WTC11 (cell line): Measurements from ENCODE around the gene BMPR1B. TPM values are rescaled to one million over a fixed set of nuclear protein-coding genes. Genes with fewer than 3 reads are reported as not detected.

ENCODE experiments used
- ATAC-seq: fragments of 200-7000 bp; cut with Tn5 transposase; 2 replicates; pipeline ENCODE4 v1.10.0; 2021; ENCODE audit warnings: mild to moderate bottlenecking, moderate library complexity
- CTCF ChIA-PET: fragments of 300-600 bp; sonication (Branson Sonifier 250); formaldehyde crosslinking; loops from one replicate; lab custom pipeline; 2021; ENCODE audit warnings: antibody characterized with exemption; lab: Charles Lee
- POLR2A ChIA-PET: fragments of 350-600 bp; sonication (Branson Sonifier 250); formaldehyde crosslinking; loops from one replicate; lab custom pipeline; 2021; ENCODE audit warnings: antibody characterized with exemption; lab: Charles Lee
- DNase-seq: peaks from one replicate; pipeline ENCODE4 v3.0.0; 2021; ENCODE audit warnings: low spot score
- H3K27ac Mint-ChIP-seq: 2 replicates; pipeline ENCODE4 v1.8.0; 2021; ENCODE audit warnings: mixed read lengths
- H3K27me3 Mint-ChIP-seq: 2 replicates; pipeline ENCODE4 v1.8.0; 2021; ENCODE audit warnings: low read depth, mild to moderate bottlenecking, moderate library complexity, mixed read lengths
- H3K36me3 Mint-ChIP-seq: 2 replicates; pipeline ENCODE4 v1.8.0; 2021; ENCODE audit warnings: mixed read lengths
- H3K4me1 Mint-ChIP-seq: 2 replicates; pipeline ENCODE4 v1.8.0; 2022; ENCODE audit warnings: mixed read lengths
- H3K4me3 Mint-ChIP-seq: 2 replicates; pipeline ENCODE4 v1.8.0; 2021; ENCODE audit warnings: mild to moderate bottlenecking, moderate library complexity, mixed read lengths
- H3K9me3 Mint-ChIP-seq: 2 replicates; pipeline ENCODE4 v1.8.0; 2021; ENCODE audit warnings: mixed read lengths
- ETV6 ChIP-seq: sonication (generic); formaldehyde crosslinking; IDR thresholded peaks from 2 replicates; pipeline ENCODE4 v1.8.1; 2022; ENCODE audit warnings: mild to moderate bottlenecking, missing genetic modification reagents
- FOXK1 ChIP-seq: sonication (generic); formaldehyde crosslinking; IDR thresholded peaks from 2 replicates; pipeline ENCODE4 v1.8.0; 2022; ENCODE audit warnings: mild to moderate bottlenecking, moderate library complexity, missing genetic modification reagents
- GABPB1 ChIP-seq: sonication (generic); formaldehyde crosslinking; IDR thresholded peaks from 2 replicates; pipeline ENCODE4 v1.8.1; 2023; ENCODE audit warnings: mild to moderate bottlenecking, missing genetic modification reagents
- IRF2 ChIP-seq: sonication (generic); formaldehyde crosslinking; IDR thresholded peaks from 2 replicates; pipeline ENCODE4 v1.8.0; 2022; ENCODE audit warnings: low read depth, missing genetic modification reagents, borderline replicate concordance
- JAZF1 ChIP-seq: fragments of 250-450 bp; sonication (Bioruptor Pico); IDR thresholded peaks from 2 replicates; pipeline ENCODE4 v1.9.0; 2021; ENCODE audit warnings: moderate library complexity, mild to moderate bottlenecking, inconsistent platforms
- JUN ChIP-seq: sonication (generic); formaldehyde crosslinking; IDR thresholded peaks from 2 replicates; pipeline ENCODE4 v1.8.0; 2023; ENCODE audit warnings: mild to moderate bottlenecking, missing genetic modification reagents
- MXD4 ChIP-seq: fragments of 250-450 bp; sonication (Bioruptor Pico); IDR thresholded peaks from 2 replicates; pipeline ENCODE4 v1.8.0; 2021; ENCODE audit warnings: mild to moderate bottlenecking, moderate library complexity, borderline replicate concordance
- NR2C2 ChIP-seq: sonication (generic); formaldehyde crosslinking; IDR thresholded peaks from 2 replicates; pipeline ENCODE4 v1.8.0; 2022; ENCODE audit warnings: mild to moderate bottlenecking, missing genetic modification reagents
- NR3C1 ChIP-seq: sonication (generic); formaldehyde crosslinking; conservative IDR thresholded peaks from 2 replicates; pipeline ENCODE4 v1.8.1; 2023; ENCODE audit warnings: low read depth, mild to moderate bottlenecking, missing genetic modification reagents
- RELA ChIP-seq: sonication (generic); formaldehyde crosslinking; IDR thresholded peaks from 2 replicates; pipeline ENCODE4 v1.8.1; 2022; ENCODE audit warnings: missing genetic modification reagents, mild to moderate bottlenecking, borderline replicate concordance
- SMAD3 ChIP-seq: sonication (generic); formaldehyde crosslinking; IDR thresholded peaks from 2 replicates; pipeline ENCODE4 v1.8.0; 2022; ENCODE audit warnings: missing genetic modification reagents, mild to moderate bottlenecking, borderline replicate concordance
- SP1 ChIP-seq: sonication (generic); formaldehyde crosslinking; conservative IDR thresholded peaks from 2 replicates; pipeline ENCODE4 v1.8.1; 2022; ENCODE audit warnings: missing genetic modification reagents
- TEAD1 ChIP-seq: sonication (generic); formaldehyde crosslinking; IDR thresholded peaks from 2 replicates; pipeline ENCODE4 v1.8.0; 2022; ENCODE audit warnings: mild to moderate bottlenecking, missing genetic modification reagents
- ZNF121 ChIP-seq: sonication (generic); formaldehyde crosslinking; IDR thresholded peaks from 2 replicates; pipeline ENCODE4 v1.8.0; 2023; ENCODE audit warnings: missing genetic modification reagents
- ZNF138 ChIP-seq: sonication (generic); formaldehyde crosslinking; conservative IDR thresholded peaks from 2 replicates; pipeline ENCODE4 v1.8.1; 2022; ENCODE audit warnings: mild to moderate bottlenecking, moderate library complexity, missing genetic modification reagents
- ZNF396 ChIP-seq: fragments of 250-450 bp; sonication (Bioruptor Pico); IDR thresholded peaks from 2 replicates; pipeline ENCODE4 v1.8.0; 2021; ENCODE audit warnings: mild to moderate bottlenecking, moderate library complexity, borderline replicate concordance
- ZNF423 ChIP-seq: fragments of 250-450 bp; sonication (Bioruptor Pico); IDR thresholded peaks from 2 replicates; pipeline ENCODE4 v2.1.2; 2022; ENCODE audit warnings: mild to moderate bottlenecking, moderate library complexity
- ZNF671 ChIP-seq: fragments of 250-450 bp; sonication (Bioruptor Pico); IDR thresholded peaks from 2 replicates; pipeline ENCODE4 v1.8.0; 2021; ENCODE audit warnings: mild to moderate bottlenecking
- total RNA-seq: library from RNA; stranded (reverse); gene quantifications from 3 replicates; pipeline ENCODE4 v1.2.3, GENCODE V29; 2021
- TF ChIP-seq, protein P1 (sequence below): sonication (generic); formaldehyde crosslinking; IDR thresholded peaks from 2 replicates; pipeline ENCODE4 v1.8.0; 2022; ENCODE audit warnings: mild to moderate bottlenecking, missing genetic modification reagents
- TF ChIP-seq, protein P2 (sequence below): fragments of 250-450 bp; sonication (Bioruptor Pico); conservative IDR thresholded peaks from 2 replicates; pipeline ENCODE4 v1.9.0; 2021; ENCODE audit warnings: mild to moderate bottlenecking
- TF ChIP-seq, protein P3 (sequence below): sonication (generic); formaldehyde crosslinking; IDR thresholded peaks from 2 replicates; pipeline ENCODE4 v1.8.0; 2022; ENCODE audit warnings: mild to moderate bottlenecking, missing genetic modification reagents
- TF ChIP-seq, protein P4 (sequence below): sonication (generic); formaldehyde crosslinking; conservative IDR thresholded peaks from 2 replicates; pipeline ENCODE4 v1.8.1; 2022; ENCODE audit warnings: mild to moderate bottlenecking, missing genetic modification reagents
- TF ChIP-seq, protein P5 (sequence below): sonication (generic); formaldehyde crosslinking; IDR thresholded peaks from 2 replicates; pipeline ENCODE4 v1.8.1; 2022; ENCODE audit warnings: missing genetic modification reagents, borderline replicate concordance
- TF ChIP-seq, protein P6 (sequence below): sonication (generic); formaldehyde crosslinking; IDR thresholded peaks from 2 replicates; pipeline ENCODE4 v1.8.1; 2023; ENCODE audit warnings: mild to moderate bottlenecking, missing genetic modification reagents, moderate library complexity
- TF ChIP-seq, protein P7 (sequence below): sonication (generic); formaldehyde crosslinking; IDR thresholded peaks from 2 replicates; pipeline ENCODE4 v1.8.1; 2022; ENCODE audit warnings: low read depth, missing genetic modification reagents, borderline replicate concordance
- TF ChIP-seq, protein P8 (sequence below): fragments of 250-450 bp; sonication (Bioruptor Pico); IDR thresholded peaks from 2 replicates; pipeline ENCODE4 v1.9.0; 2021; ENCODE audit warnings: moderate library complexity, mild to moderate bottlenecking, inconsistent platforms, borderline replicate concordance

The BMPR1B gene
- total RNA-seq, 1 experiment from 2014 or later, result 0.77 TPM

DNA sequence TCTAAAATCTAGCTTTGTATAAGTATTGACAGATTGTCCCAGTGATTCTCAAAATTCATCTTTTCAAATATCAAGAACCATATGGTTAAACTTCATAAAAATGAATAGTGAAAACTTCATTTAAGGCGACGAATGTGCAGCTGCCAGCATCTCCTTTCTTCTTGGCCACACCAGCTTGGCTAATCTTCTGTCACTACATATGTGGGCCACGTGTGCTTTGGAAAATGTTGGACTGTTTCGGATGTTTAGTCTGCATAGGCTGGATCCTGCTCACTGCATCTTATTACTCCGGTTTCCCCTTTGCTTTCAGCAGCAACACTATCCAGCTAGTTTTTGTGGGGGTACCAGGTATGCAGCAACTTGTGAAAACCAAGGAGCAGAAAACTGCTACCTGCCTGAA, 221.9 kb downstream of the BMPR1B start (continued):
- TF ChIP-seq, protein P1, sequence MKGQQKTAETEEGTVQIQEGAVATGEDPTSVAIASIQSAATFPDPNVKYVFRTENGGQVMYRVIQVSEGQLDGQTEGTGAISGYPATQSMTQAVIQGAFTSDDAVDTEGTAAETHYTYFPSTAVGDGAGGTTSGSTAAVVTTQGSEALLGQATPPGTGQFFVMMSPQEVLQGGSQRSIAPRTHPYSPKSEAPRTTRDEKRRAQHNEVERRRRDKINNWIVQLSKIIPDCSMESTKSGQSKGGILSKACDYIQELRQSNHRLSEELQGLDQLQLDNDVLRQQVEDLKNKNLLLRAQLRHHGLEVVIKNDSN (CRISPR knock-in tag), result no peak
- TF ChIP-seq MXD4 (CRISPR knock-in tag), result no peak
- TF ChIP-seq, protein P2, sequence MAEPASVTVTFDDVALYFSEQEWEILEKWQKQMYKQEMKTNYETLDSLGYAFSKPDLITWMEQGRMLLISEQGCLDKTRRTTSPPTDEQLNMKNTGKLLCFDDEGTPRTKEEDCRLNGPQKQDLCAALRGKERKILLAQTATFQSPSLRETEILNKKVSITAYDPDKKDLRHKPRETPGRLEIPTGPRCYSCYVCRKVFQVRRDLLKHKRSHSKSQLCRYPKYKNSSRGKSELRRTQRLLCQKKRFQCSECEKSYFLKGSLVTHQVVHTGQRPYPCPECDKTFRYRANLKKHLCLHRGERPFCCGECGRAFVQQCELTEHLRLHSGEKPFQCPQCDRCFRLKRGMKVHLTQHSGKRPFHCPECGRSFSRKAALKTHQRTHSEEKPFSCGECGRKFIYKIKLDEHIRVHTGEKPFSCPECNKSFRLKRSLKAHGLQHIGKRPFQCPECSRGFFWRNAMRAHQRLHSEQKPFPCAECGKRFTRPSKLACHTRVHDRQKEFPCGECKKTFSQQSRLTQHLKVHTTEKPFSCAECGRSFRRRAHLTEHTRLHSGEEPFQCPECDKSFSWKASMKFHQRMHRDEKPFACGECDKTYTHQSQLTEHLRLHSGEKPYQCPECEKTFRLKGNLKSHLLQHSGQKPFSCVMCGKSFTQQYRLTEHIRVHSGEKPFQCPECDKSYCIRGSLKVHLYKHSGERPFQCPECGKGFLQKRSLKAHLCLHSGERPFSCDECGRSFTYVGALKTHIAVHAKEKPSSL (CRISPR knock-in tag), result no peak
- TF ChIP-seq JAZF1 (CRISPR knock-in tag), result no peak
- TF ChIP-seq RELA, result no peak
- TF ChIP-seq ETV6 (CRISPR knock-in tag), result no peak
- TF ChIP-seq JUN (CRISPR knock-in tag), result no peak

DNA sequence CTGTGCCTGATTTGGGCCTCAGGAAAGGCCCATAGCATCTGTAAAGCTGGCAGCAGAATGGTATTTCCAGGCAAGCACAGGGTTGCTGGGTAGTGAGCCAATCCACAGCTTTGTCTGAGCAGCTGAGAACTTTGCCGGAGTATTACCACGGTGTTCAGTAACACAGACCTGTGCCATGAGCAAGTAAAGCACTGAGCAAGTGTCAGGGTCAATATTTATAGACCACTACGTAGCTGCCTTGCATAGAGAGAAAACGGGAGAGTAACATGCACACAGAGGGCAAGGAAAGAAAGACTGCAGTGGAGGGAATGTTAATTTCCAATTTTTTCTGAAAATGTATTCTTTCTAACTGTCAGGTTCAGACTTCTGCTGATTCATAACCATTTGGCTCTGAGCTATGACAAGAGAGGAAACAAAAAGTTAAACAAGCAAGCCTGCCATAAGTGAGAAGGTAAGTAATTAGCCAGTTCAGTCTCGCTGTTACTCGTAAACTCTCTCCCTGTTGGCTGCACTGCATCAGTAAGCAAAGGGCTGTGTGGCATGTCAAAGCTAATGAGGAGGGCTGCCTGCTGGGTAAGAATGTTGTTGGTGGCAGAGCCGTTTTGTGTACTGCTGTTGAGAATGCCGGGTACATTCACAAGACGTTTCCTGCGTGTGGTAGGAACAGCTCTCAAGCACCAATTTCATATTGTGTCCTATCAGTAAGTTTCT, 238.1 kb downstream of the BMPR1B start:
- Mint-ChIP-seq H3K9me3 (no peaks in the 10 kb centered on the region), H3K4me3 (no peak overlapping the region), H3K4me1 (peaks cover 15% of the 10 kb centered on the region), H3K27ac (peak overlapping the region; percentile 83; the same call in 1 of the 2 replicates), H3K36me3 (no peaks in the 10 kb centered on the region), H3K27me3 (no peaks in the 10 kb centered on the region)
- POLR2A ChIA-PET, result interaction anchor here (0.6 kb wide), 1 partner anchor 11 kb away, joined by 5 read pairs; no protein-coding TSS in a partner anchor
- CTCF ChIA-PET, result interaction anchor here (1.0 kb wide), 1 partner anchor 129 kb away, joined by 4 read pairs; no protein-coding TSS in a partner anchor
- ATAC-seq (peak; percentile 99), DNase-seq (peak; percentile 21)
- no peak; the same call in 1 of the 2 replicates for TF ChIP-seq TEAD1
- TF ChIP-seq ZNF121 (CRISPR knock-in tag), result no peak
- no peak for TF ChIP-seq ZNF138
- no peak for TF ChIP-seq GABPB1 (CRISPR knock-in tag)
- TF ChIP-seq, protein P3, sequence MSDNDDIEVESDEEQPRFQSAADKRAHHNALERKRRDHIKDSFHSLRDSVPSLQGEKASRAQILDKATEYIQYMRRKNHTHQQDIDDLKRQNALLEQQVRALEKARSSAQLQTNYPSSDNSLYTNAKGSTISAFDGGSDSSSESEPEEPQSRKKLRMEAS (CRISPR knock-in tag), result no peak
- TF ChIP-seq, protein P4, sequence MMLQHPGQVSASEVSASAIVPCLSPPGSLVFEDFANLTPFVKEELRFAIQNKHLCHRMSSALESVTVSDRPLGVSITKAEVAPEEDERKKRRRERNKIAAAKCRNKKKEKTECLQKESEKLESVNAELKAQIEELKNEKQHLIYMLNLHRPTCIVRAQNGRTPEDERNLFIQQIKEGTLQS (CRISPR knock-in tag), result no peak
- TF ChIP-seq, protein P5, sequence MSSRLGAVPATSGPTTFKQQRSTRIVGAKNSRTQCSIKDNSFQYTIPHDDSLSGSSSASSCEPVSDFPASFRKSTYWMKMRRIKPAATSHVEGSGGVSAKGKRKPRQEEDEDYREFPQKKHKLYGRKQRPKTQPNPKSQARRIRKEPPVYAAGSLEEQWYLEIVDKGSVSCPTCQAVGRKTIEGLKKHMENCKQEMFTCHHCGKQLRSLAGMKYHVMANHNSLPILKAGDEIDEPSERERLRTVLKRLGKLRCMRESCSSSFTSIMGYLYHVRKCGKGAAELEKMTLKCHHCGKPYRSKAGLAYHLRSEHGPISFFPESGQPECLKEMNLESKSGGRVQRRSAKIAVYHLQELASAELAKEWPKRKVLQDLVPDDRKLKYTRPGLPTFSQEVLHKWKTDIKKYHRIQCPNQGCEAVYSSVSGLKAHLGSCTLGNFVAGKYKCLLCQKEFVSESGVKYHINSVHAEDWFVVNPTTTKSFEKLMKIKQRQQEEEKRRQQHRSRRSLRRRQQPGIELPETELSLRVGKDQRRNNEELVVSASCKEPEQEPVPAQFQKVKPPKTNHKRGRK (CRISPR knock-in tag), result no peak
- TF ChIP-seq, protein P6, sequence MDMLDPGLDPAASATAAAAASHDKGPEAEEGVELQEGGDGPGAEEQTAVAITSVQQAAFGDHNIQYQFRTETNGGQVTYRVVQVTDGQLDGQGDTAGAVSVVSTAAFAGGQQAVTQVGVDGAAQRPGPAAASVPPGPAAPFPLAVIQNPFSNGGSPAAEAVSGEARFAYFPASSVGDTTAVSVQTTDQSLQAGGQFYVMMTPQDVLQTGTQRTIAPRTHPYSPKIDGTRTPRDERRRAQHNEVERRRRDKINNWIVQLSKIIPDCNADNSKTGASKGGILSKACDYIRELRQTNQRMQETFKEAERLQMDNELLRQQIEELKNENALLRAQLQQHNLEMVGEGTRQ (CRISPR knock-in tag), result no peak
- TF ChIP-seq ZNF671 (CRISPR knock-in tag), result no peak

DNA sequence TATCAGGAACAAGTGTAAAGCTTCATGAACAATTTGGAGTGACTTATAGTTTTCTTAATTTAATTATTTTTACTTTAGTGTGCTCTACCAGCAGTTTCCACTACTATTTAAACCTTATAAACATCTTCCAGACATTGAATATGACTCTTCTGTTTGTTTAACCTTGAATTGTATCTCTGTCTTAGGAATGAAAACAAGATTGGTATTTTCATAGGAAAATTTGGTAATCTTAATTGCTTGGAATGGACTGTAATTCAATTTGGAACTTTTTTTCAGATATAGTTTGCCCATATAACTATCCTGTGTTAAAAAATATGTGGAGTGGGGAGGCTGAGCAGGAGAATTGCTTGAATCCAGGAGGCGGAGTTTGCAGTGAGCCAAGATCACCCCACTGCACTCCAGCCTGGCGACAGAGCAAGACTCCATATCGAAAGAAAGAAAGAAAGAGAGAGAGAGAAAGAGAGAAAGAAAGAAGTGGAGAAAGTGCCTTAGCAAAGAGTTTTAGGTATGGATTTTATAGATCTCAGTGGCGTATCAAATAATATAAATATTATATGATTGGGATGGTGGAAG, 242.4 kb downstream of the BMPR1B start:
- CTCF ChIA-PET, result no interaction called here
- H3K4me3 Mint-ChIP-seq, result no peak overlapping the region
- no peak for ATAC-seq
- H3K36me3 Mint-ChIP-seq, result no peaks in the 10 kb centered on the region
- POLR2A ChIA-PET, result no interaction called here
- DNase-seq, result no peak
- H3K27ac Mint-ChIP-seq, result no peak overlapping the region
- no peaks in the 10 kb centered on the region for H3K9me3 Mint-ChIP-seq
- peaks cover 15% of the 10 kb centered on the region for H3K4me1 Mint-ChIP-seq
- H3K27me3 Mint-ChIP-seq, result no peaks in the 10 kb centered on the region
- TF ChIP-seq, protein P7, sequence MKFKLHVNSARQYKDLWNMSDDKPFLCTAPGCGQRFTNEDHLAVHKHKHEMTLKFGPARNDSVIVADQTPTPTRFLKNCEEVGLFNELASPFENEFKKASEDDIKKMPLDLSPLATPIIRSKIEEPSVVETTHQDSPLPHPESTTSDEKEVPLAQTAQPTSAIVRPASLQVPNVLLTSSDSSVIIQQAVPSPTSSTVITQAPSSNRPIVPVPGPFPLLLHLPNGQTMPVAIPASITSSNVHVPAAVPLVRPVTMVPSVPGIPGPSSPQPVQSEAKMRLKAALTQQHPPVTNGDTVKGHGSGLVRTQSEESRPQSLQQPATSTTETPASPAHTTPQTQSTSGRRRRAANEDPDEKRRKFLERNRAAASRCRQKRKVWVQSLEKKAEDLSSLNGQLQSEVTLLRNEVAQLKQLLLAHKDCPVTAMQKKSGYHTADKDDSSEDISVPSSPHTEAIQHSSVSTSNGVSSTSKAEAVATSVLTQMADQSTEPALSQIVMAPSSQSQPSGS (CRISPR knock-in tag), result no peak
- TF ChIP-seq SMAD3 (CRISPR knock-in tag) (no peak), ZNF423 (CRISPR knock-in tag) (no peak), FOXK1 (no peak), ZNF121 (CRISPR knock-in tag) (no peak), SP1 (CRISPR knock-in tag) (no peak), MXD4 (CRISPR knock-in tag) (no peak), NR3C1 (CRISPR knock-in tag) (no peak), ZNF396 (CRISPR knock-in tag) (no peak), IRF2 (CRISPR knock-in tag) (no peak), NR2C2 (no peak)
- TF ChIP-seq, protein P8, sequence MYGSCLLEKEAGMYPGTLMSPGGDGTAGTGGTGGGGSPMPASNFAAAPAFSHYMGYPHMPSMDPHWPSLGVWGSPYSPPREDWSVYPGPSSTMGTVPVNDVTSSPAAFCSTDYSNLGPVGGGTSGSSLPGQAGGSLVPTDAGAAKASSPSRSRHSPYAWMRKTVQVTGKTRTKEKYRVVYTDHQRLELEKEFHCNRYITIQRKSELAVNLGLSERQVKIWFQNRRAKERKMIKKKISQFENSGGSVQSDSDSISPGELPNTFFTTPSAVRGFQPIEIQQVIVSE (CRISPR knock-in tag), result no peak
